ENCODE data around the gene GTF2H2.
"Not testable (repeated sequence)": the region's sequence is repeated elsewhere in the genome, so short reads cannot be mapped to it uniquely, and the experiment has no call there.

GTF2H2 gene

DNA sequence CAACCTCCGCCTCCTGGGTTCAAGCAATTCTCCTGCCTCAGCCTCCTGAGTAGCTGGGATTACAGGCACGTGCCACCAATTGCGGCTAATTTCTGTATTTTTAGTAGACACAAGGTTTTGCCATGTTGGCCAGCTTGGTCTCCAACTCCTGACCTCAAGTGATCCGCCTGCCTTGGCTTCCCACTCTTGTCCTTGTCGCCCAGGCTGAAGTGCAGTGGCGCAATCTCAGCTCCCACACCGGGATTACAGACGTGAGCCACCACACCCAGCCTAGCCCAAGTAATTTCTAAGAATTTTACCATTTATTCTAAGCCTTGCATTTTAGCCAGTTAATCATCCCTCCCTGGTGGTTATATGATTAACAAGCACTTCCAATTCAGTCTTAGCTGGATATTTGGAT is 53.3 kb downstream of the GTF2H2 start:
- DNase-seq (ENCODE audit: extremely low read depth in 1 of 2, low read depth in 1 of 2): no peak

DNA sequence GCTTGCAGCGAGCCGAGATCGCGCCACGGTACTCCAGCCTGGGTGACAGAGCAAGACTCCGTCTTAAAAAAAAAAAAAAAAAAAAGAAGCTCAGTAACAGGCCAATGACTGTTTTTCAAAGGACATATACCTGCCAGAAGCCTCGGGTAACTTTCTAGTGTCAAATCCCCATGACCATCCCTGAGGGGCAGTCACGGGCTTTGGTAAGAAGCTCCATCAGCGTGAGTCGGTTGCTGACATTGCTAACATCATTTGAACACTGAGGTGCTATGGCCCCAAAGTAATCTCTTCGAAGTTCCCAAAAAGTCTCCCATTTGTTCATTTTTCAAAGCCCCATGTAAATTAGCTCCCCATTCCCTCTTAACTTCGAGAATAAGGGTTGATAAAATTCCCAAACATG is 53.9 kb downstream of the GTF2H2 start:
- no peak for DNase-seq (ENCODE audit: extremely low read depth in 1 of 2, low read depth in 1 of 2)

DNA sequence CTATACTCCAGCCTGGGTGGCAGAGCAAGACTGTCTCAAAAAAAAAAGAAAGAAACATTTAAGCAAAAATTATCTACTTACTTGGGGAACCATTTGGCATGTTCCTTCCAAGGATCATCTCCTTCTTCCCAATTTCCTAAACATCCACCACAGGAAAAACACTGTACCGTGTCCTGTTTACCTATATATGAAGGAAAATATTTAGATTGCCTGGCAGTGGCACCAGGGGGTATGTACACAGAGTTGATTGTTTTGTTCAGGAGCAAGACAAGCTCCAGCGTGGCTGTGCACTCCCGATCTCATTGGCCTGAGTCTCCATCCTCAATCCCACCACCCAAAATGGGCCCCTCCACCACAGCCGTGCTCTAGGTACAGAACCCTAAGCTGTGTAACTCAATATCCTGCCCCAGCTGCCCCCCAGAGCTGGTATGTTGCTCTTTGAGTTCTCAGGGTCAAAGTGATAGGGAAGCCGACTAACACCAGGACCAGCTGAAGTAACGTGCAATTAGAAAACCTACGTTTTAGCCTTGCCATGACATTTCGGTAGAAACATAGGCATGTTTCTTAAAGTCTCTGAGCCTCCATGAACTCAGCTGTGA is 56.2 kb downstream of the GTF2H2 start:
- no peak for DNase-seq (ENCODE audit: extremely low read depth in 1 of 2, low read depth in 1 of 2)

DNA sequence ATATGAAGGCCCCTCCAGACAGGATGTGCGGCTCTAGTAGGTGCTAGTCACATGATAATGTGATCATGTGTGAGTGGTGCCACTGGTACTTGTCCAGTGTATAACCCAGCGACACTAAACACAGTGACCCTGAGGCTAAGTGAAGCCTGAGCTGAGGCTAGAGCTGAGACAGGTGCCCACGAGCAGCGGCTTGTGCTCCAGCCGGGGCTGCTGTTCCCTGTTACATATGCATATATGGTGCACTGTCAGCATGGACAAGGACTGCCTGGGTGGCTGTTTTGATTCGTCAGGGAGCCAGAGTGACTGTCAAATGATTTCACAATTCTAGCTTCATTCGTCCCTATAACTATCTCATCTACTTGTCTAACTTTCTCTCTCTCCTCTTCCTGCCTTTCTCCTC is 60.5 kb downstream of the GTF2H2 start:
- not testable (repeated sequence) for DNase-seq (ENCODE audit: extremely low read depth in 1 of 2, low read depth in 1 of 2)
